ENCODE data around the gene FARS2. TPM values are rescaled to one million over a fixed set of nuclear protein-coding genes. Genes with fewer than 3 reads are reported as not detected.

The FARS2 gene
- polyA plus RNA-seq, 2 of the 4 experiments (the other 2 are of a cell fraction), result 12.9 to 17.5 TPM

DNA sequence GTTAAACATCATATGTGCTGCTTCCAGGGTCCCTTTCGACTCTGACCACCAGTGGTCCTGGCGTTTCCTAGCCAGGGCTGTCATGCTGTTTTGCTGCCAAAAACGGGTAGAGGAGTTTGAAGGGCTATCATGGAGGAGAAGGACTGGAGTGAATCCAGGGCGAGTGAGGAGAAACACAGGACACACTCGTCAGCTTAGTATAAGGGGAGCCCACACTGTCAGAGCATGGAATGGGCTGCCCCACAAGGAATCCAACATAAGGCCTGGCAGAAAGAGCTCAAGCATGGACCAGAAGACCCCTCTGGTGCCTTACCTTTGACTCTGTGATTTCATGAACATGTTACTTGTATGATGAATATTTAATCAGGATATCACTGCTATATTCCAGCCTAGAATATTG is 498.3 kb downstream of the FARS2 start:
- DNase-seq (ENCODE audit: low read depth in 1 of 2, low spot score in 1 of 2) (no peak), ATAC-seq (no peak), FAIRE-seq (no peak)
- no peaks in the 10 kb centered on the region for H3K4me1 ChIP-seq
- no peak overlapping the region for H3K27ac ChIP-seq
- POLR2A ChIA-PET, result no interaction called here
- no peak for TF ChIP-seq SREBF2 (IDR thresholded peaks at IDR 0.05)
- no peak for TF ChIP-seq RNF2 (IDR thresholded peaks at IDR 0.05; ENCODE audit: borderline replicate concordance, low read depth)
- TF ChIP-seq POLR2A (IDR thresholded peaks at IDR 0.05; ENCODE audit: low read length), result no peak
- TF ChIP-seq FOSL2 (IDR thresholded peaks at IDR 0.05), result no peak
- TF ChIP-seq FOSL2 (CRISPR knock-in tag; IDR thresholded peaks at IDR 0.05), result no peak
- no peak for TF ChIP-seq TP53 (CRISPR knock-in tag; IDR thresholded peaks at IDR 0.05)
- no peak for TF ChIP-seq ZFP36 (IDR thresholded peaks at IDR 0.05; ENCODE audit: borderline replicate concordance, partially characterized antibody)
- TF ChIP-seq HDAC2 (IDR thresholded peaks at IDR 0.05), result no peak
- no peak for TF ChIP-seq HOXA7 (CRISPR knock-in tag; IDR thresholded peaks at IDR 0.05)
- no peak for TF ChIP-seq KDM1A (IDR thresholded peaks at IDR 0.05; ENCODE audit: low read depth)
- no peak for TF ChIP-seq ZSCAN20 (CRISPR knock-in tag; IDR thresholded peaks at IDR 0.05)
- TF ChIP-seq CBX2 (IDR thresholded peaks at IDR 0.05; ENCODE audit: borderline replicate concordance, low read depth), result no peak
- TF ChIP-seq NFE2L2 (conservative IDR thresholded peaks at IDR 0.05; ENCODE audit: low read length), result no peak
- no peak for TF ChIP-seq USF2 (IDR thresholded peaks at IDR 0.05)
- 0 out of 3 replicates have a peak, but pooled peaks cover 4% of the 10 kb centered on the region for H3K9me3 ChIP-seq
- CTCF ChIA-PET, result no interaction called here
- H3K4me2 ChIP-seq, result no peak overlapping the region
- 81% methylated on average over 5 of the region's 5 CpGs for WGBS (ENCODE audit: missing lambda C conversion rate)
- H3K4me3 ChIP-seq, result no peak overlapping the region

GRCh38 chr6:5761370-5761769 is 500.1 kb downstream of the FARS2 start:
- ChIA-PET CTCF (no interaction called here), POLR2A (no interaction called here)
- Histone ChIP-seq H3K4me3 (no peak overlapping the region), H3K4me2 (no peak overlapping the region), H3K27ac (no peak overlapping the region), H3K4me1 (no peaks in the 10 kb centered on the region), H3K9me3 (no peaks in the 10 kb centered on the region)
- FAIRE-seq (no peak), DNase-seq (ENCODE audit: low read depth in 1 of 2, low spot score in 1 of 2) (no peak), ATAC-seq (no peak)
- TF ChIP-seq RARB (CRISPR knock-in tag; IDR thresholded peaks at IDR 0.05) (no peak), SMC3 (IDR thresholded peaks at IDR 0.05) (no peak), ELK1 (IDR thresholded peaks at IDR 0.05; ENCODE audit: low read depth, low read length) (no peak), RCOR1 (IDR thresholded peaks at IDR 0.05; ENCODE audit: low read depth, low read length) (no peak), GATA3 (IDR thresholded peaks at IDR 0.05; ENCODE audit: borderline replicate concordance) (no peak), MAFK (IDR thresholded peaks at IDR 0.05; ENCODE audit: partially characterized antibody) (no peak), MAX (IDR thresholded peaks at IDR 0.05) (no peak), HOXB5 (CRISPR knock-in tag; IDR thresholded peaks at IDR 0.05) (no peak), JUN (IDR thresholded peaks at IDR 0.05) (no peak), HOXA7 (CRISPR knock-in tag; IDR thresholded peaks at IDR 0.05) (no peak), FOSB (CRISPR knock-in tag; IDR thresholded peaks at IDR 0.05) (no peak), TP53 (CRISPR knock-in tag; IDR thresholded peaks at IDR 0.05) (no peak)
- TF ChIP-seq, protein P1, sequence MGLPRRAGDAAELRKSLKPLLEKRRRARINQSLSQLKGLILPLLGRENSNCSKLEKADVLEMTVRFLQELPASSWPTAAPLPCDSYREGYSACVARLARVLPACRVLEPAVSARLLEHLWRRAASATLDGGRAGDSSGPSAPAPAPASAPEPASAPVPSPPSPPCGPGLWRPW (IDR thresholded peaks at IDR 0.05), result no peak
- WGBS (ENCODE audit: missing lambda C conversion rate), result 63% methylated on average over 5 of the region's 5 CpGs

GRCh38 chr6:5762561-5762968 is 501.3 kb downstream of the FARS2 start:
- no peak for ATAC-seq
- no peaks in the 10 kb centered on the region for H3K4me1 ChIP-seq
- ChIA-PET CTCF (no interaction called here), POLR2A (no interaction called here)
- H3K27ac ChIP-seq, result no peak overlapping the region
- no peak overlapping the region for H3K4me2 ChIP-seq
- no peak for TF ChIP-seq CTCF (IDR thresholded peaks at IDR 0.05)
- TF ChIP-seq SREBF2 (IDR thresholded peaks at IDR 0.05), result no peak
- TF ChIP-seq POLR2A (IDR thresholded peaks at IDR 0.05; ENCODE audit: low read length), result no peak
- no peak for TF ChIP-seq PBX3 (IDR thresholded peaks at IDR 0.05)
- TF ChIP-seq POLR2AphosphoS2 (conservative IDR thresholded peaks at IDR 0.05; ENCODE audit: low read length), result no peak
- TF ChIP-seq ZSCAN20 (CRISPR knock-in tag; IDR thresholded peaks at IDR 0.05), result no peak
- TF ChIP-seq RAD21 (conservative IDR thresholded peaks at IDR 0.05 in 1 of 2, IDR thresholded peaks at IDR 0.05 in 1 of 2), result no peak
- TF ChIP-seq CHD2 (IDR thresholded peaks at IDR 0.05; ENCODE audit: low read length, partially characterized antibody), result no peak
- no peak for TF ChIP-seq BCL3 (IDR thresholded peaks at IDR 0.05)
- 89% methylated on average over 11 of the region's 12 CpGs for WGBS (ENCODE audit: missing lambda C conversion rate)
- no peak for FAIRE-seq
- DNase-seq (ENCODE audit: low read depth in 1 of 2, low spot score in 1 of 2), result no peak
- H3K9me3 ChIP-seq, result no peaks in the 10 kb centered on the region
- no peak overlapping the region for H3K4me3 ChIP-seq

Data from A549 (cell line).